Activated naive CD4-positive, alpha-beta T cell treated with anti-CD3 and anti-CD28 coated beads, Interleukin-2, amount 50 U/mL, for 24 hours (primary cell): ENCODE measurements around the gene FAM241A.

Experiments used
- H3K27ac Mint-ChIP-seq: one replicate; pipeline ENCODE4 v1.8.0; 2021; ENCODE audit warnings: mild to moderate bottlenecking, mixed read lengths
- H3K27me3 Mint-ChIP-seq: one replicate; pipeline ENCODE4 v1.8.0; 2021; ENCODE audit warnings: mixed read lengths
- H3K36me3 Mint-ChIP-seq: one replicate; pipeline ENCODE4 v1.8.0; 2021; ENCODE audit warnings: mixed read lengths
- H3K4me1 Mint-ChIP-seq: one replicate; pipeline ENCODE4 v1.8.0; 2021; ENCODE audit warnings: mixed read lengths
- H3K4me3 Mint-ChIP-seq: one replicate; pipeline ENCODE4 v1.8.0; 2021; ENCODE audit warnings: mild to moderate bottlenecking, mixed read lengths
- H3K9me3 Mint-ChIP-seq: one replicate; pipeline ENCODE4 v1.8.0; 2021; ENCODE audit warnings: mixed read lengths

FAM241A gene

GRCh38 chr4:112213091-112213490 lies 67.8 kb downstream of the FAM241A start:
- Mint-ChIP-seq H3K27me3 (no peaks in the 10 kb centered on the region), H3K27ac (no peak overlapping the region), H3K9me3 (no peaks in the 10 kb centered on the region), H3K4me1 (peaks cover 5% of the 10 kb centered on the region), H3K4me3 (no peak overlapping the region), H3K36me3 (no peaks in the 10 kb centered on the region)

- Mint-ChIP-seq H3K9me3 (no peaks in the 10 kb centered on the region), H3K27me3 (no peaks in the 10 kb centered on the region), H3K4me3 (no peak overlapping the region), H3K36me3 (no peaks in the 10 kb centered on the region), H3K4me1 (peaks cover 5% of the 10 kb centered on the region), H3K27ac (no peak overlapping the region)
Measured at GRCh38 chr4:112213856-112214255, 68.6 kb downstream of the FAM241A start.

- no peaks in the 10 kb centered on the region for H3K27me3 Mint-ChIP-seq
Measured at GRCh38 chr4:112214390-112215264, 69.4 kb downstream of the FAM241A start.

GRCh38 chr4:112219826-112220366 lies 74.6 kb downstream of the FAM241A start:
- H3K27ac Mint-ChIP-seq, result no peak overlapping the region
- H3K36me3 Mint-ChIP-seq, result no peaks in the 10 kb centered on the region
- H3K4me3 Mint-ChIP-seq, result no peak overlapping the region
- no peaks in the 10 kb centered on the region for H3K27me3 Mint-ChIP-seq
- H3K9me3 Mint-ChIP-seq, result no peaks in the 10 kb centered on the region
- H3K4me1 Mint-ChIP-seq, result no peaks in the 10 kb centered on the region

More at GRCh38 chr4:112214390-112215264, 69.4 kb downstream of the FAM241A start:
- Mint-ChIP-seq H3K27ac (no peak overlapping the region), H3K4me1 (peaks cover 5% of the 10 kb centered on the region), H3K36me3 (no peaks in the 10 kb centered on the region), H3K9me3 (no peaks in the 10 kb centered on the region), H3K4me3 (no peak overlapping the region)

GRCh38 chr4:112222219-112222955 lies 77.1 kb downstream of the FAM241A start:
- no peak overlapping the region for H3K4me3 Mint-ChIP-seq
- H3K36me3 Mint-ChIP-seq, result no peaks in the 10 kb centered on the region
- H3K9me3 Mint-ChIP-seq, result no peaks in the 10 kb centered on the region
- no peaks in the 10 kb centered on the region for H3K27me3 Mint-ChIP-seq
- H3K27ac Mint-ChIP-seq, result no peak overlapping the region
- no peaks in the 10 kb centered on the region for H3K4me1 Mint-ChIP-seq

GRCh38 chr4:112225157-112225556 lies 79.9 kb downstream of the FAM241A start:
- no peaks in the 10 kb centered on the region for H3K4me1 Mint-ChIP-seq
- H3K27ac Mint-ChIP-seq, result no peak overlapping the region
- H3K36me3 Mint-ChIP-seq, result no peaks in the 10 kb centered on the region
- no peak overlapping the region for H3K4me3 Mint-ChIP-seq
- no peaks in the 10 kb centered on the region for H3K27me3 Mint-ChIP-seq
- H3K9me3 Mint-ChIP-seq, result no peaks in the 10 kb centered on the region

GRCh38 chr4:112230879-112231778 lies 85.9 kb downstream of the FAM241A start:
- Mint-ChIP-seq H3K36me3 (peaks cover 3% of the 10 kb centered on the region), H3K27me3 (no peaks in the 10 kb centered on the region), H3K27ac (peak overlapping the region; percentile 99), H3K9me3 (no peaks in the 10 kb centered on the region), H3K4me3 (peak overlapping the region; percentile 99), H3K4me1 (peaks cover 38% of the 10 kb centered on the region)

- Mint-ChIP-seq H3K4me1 (peaks cover 38% of the 10 kb centered on the region), H3K9me3 (no peaks in the 10 kb centered on the region), H3K36me3 (peaks cover 5% of the 10 kb centered on the region), H3K27me3 (no peaks in the 10 kb centered on the region), H3K4me3 (peak within 1 kb of the TSS; percentile 99), H3K27ac (peak within 1 kb of the TSS; percentile 99)
Measured at GRCh38 chr4:112231779-112232713, 86.8 kb downstream of the FAM241A start, which contains the start of gene AP1AR. AP1AR (plus strand) TSS chr4:112231787; CDS start chr4:112232092, 305 bp downstream.

GRCh38 chr4:112234952-112235609 lies 89.8 kb downstream of the FAM241A start:
- Mint-ChIP-seq H3K4me3 (no peak overlapping the region), H3K27me3 (no peaks in the 10 kb centered on the region), H3K9me3 (no peaks in the 10 kb centered on the region), H3K36me3 (peaks cover 11% of the 10 kb centered on the region), H3K27ac (no peak overlapping the region), H3K4me1 (peaks cover 58% of the 10 kb centered on the region)

GRCh38 chr4:112236040-112236439 lies 90.8 kb downstream of the FAM241A start:
- Mint-ChIP-seq H3K4me3 (no peak overlapping the region), H3K9me3 (no peaks in the 10 kb centered on the region), H3K27ac (no peak overlapping the region), H3K4me1 (peaks cover 62% of the 10 kb centered on the region), H3K36me3 (peaks cover 15% of the 10 kb centered on the region), H3K27me3 (no peaks in the 10 kb centered on the region)

- peaks cover 52% of the 10 kb centered on the region for H3K4me1 Mint-ChIP-seq
- H3K36me3 Mint-ChIP-seq, result peaks cover 19% of the 10 kb centered on the region
- H3K9me3 Mint-ChIP-seq, result no peaks in the 10 kb centered on the region
- H3K27ac Mint-ChIP-seq, result peak overlapping the region; percentile 44
- no peaks in the 10 kb centered on the region for H3K27me3 Mint-ChIP-seq
- H3K4me3 Mint-ChIP-seq, result no peak overlapping the region
Measured at GRCh38 chr4:112238833-112239232, 93.6 kb downstream of the FAM241A start.
